ENCODE data around the gene PLPP6. TPM values are rescaled to one million over a fixed set of nuclear protein-coding genes. Genes with fewer than 3 reads are reported as not detected.

PLPP6 gene
- total RNA-seq, 1 experiment from 2014 or later: 1.8 TPM

GRCh38 chr9:4620881-4621555 is 41.1 kb upstream of the PLPP6 start (continued):
- TF ChIP-seq SIN3A (IDR thresholded peaks at IDR 0.05; ENCODE audit: borderline replicate concordance, insufficient read depth, low read depth, low read length): no peak

DNA sequence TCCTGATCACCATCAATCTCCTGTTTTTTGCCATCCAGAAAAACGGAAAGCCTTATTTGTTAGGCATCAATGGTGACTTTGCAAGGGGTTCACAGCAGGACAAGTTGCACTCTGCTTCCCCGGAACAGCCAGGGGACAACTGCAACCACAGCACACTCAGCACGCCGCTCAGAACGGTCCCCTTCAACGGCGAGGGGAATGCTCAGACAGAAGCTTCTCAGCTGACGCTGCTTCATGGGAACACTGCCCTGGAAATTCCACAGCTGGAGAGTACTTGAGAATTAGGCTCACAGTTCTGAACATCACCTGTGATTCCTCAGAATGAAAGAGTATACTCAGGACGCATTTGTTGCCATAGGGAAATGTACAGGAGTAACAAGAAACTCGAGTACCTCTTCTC is 40.1 kb upstream of the PLPP6 start:
- no peaks in the 10 kb centered on the region for H3K4me1 ChIP-seq (ENCODE audit: control insufficient read depth, insufficient read depth, low read length)
- ChIA-PET CTCF (no interaction called here), POLR2A (no interaction called here)
- TF ChIP-seq REST (IDR thresholded peaks at IDR 0.05; ENCODE audit: insufficient read depth in 1 of 2, low read depth in 2 of 2, low read length in 1 of 2): no peak
- no peak for TF ChIP-seq POLR2AphosphoS5 (IDR thresholded peaks at IDR 0.05; ENCODE audit: low read depth, low read length)
- no peak for TF ChIP-seq TCF7L2 (IDR thresholded peaks at IDR 0.05; ENCODE audit: low read depth, low read length)
- no peak for TF ChIP-seq SIN3A (IDR thresholded peaks at IDR 0.05; ENCODE audit: borderline replicate concordance, insufficient read depth, low read depth, low read length)
- no peak for TF ChIP-seq CTCF (IDR thresholded peaks at IDR 0.05)
- no peak overlapping the region for H3K27ac ChIP-seq (ENCODE audit: low read length)
- H3K9me3 ChIP-seq (ENCODE audit: control insufficient read depth, insufficient read depth, low read depth, low read length): no peaks in the 10 kb centered on the region
- no peak overlapping the region for H3K4me3 ChIP-seq (ENCODE audit: low read depth in 2 of 2, low read length in 2 of 2)
- intact Hi-C loops (cut with micrococcal nuclease; ENCODE audit: unreplicated experiment): no loop called here
- no peaks in the 10 kb centered on the region for H3K27me3 ChIP-seq (ENCODE audit: control insufficient read depth, insufficient read depth, low read length)
- DNase-seq (ENCODE audit: low read depth, low spot score): no peak
- in situ Hi-C loops (cut with HindIII; ENCODE audit: low pct_unique_long_range_greater_than_20kb, low sequenced_read_pairs): no loop called here
- ATAC-seq: no peak
- BruUV-seq (replicated peaks): no TSS peak
- H3K36me3 ChIP-seq (ENCODE audit: control insufficient read depth, insufficient read depth, low read length): no peaks in the 10 kb centered on the region

GRCh38 chr9:4630836-4631235 is 31.3 kb upstream of the PLPP6 start:
- POLR2A ChIA-PET: no interaction called here
- Histone ChIP-seq H3K27me3 (ENCODE audit: control insufficient read depth, insufficient read depth, low read length) (no peaks in the 10 kb centered on the region), H3K4me3 (ENCODE audit: low read depth in 2 of 2, low read length in 2 of 2) (no peak overlapping the region), H3K4me1 (ENCODE audit: control insufficient read depth, insufficient read depth, low read length) (no peaks in the 10 kb centered on the region), H3K9me3 (ENCODE audit: control insufficient read depth, insufficient read depth, low read depth, low read length) (no peaks in the 10 kb centered on the region), H3K36me3 (ENCODE audit: control insufficient read depth, insufficient read depth, low read length) (no peaks in the 10 kb centered on the region), H3K27ac (ENCODE audit: low read length) (no peak overlapping the region)
- DNase-seq (ENCODE audit: low read depth, low spot score) (no peak), ATAC-seq (no peak)
- intact Hi-C loops (cut with micrococcal nuclease; ENCODE audit: unreplicated experiment) (no loop called here), in situ Hi-C loops (cut with HindIII; ENCODE audit: low pct_unique_long_range_greater_than_20kb, low sequenced_read_pairs) (no loop called here)
- TF ChIP-seq CTCF (IDR thresholded peaks at IDR 0.05) (no peak), TCF7L2 (IDR thresholded peaks at IDR 0.05; ENCODE audit: low read depth, low read length) (no peak), REST (IDR thresholded peaks at IDR 0.05; ENCODE audit: insufficient read depth in 1 of 2, low read depth in 2 of 2, low read length in 1 of 2) (no peak), POLR2AphosphoS5 (IDR thresholded peaks at IDR 0.05; ENCODE audit: low read depth, low read length) (no peak), SIN3A (IDR thresholded peaks at IDR 0.05; ENCODE audit: borderline replicate concordance, insufficient read depth, low read depth, low read length) (no peak)
- BruUV-seq (replicated peaks): no TSS peak
- CTCF ChIA-PET: no interaction called here
